HL-60/S4 treated with retinoic acid at 250 ng/mL for 4 days and 3 days (cell line): ENCODE data around the gene GPR176.
"Not testable (repeated sequence)": the region's sequence is repeated elsewhere in the genome, so short reads cannot be mapped to it uniquely, and the experiment has no call there.

Source experiments
- in situ Hi-C: fragments of 300-500 bp; cut with MboI; formaldehyde crosslinking; loops from 2 replicates; pipeline ENCODE4 v1.7.0; 2022; ENCODE audit warnings: low sequenced_read_pairs

The GPR176 gene

GRCh38 chr15:39936187-39936586 lies 16.1 kb upstream of the GPR176 start:
- in situ Hi-C loops: no loop called here

- in situ Hi-C loops: no loop called here
These were observed 15.2 kb upstream of the GPR176 start for GRCh38 chr15:39935241-39935640.

- in situ Hi-C loops: no loop called here
These were observed 14.5 kb upstream of the GPR176 start for GRCh38 chr15:39934397-39935071.

GRCh38 chr15:39931615-39932014 lies 11.5 kb upstream of the GPR176 start:
- in situ Hi-C loops: no loop called here

- in situ Hi-C loops: no loop called here
These were observed 6.5 kb upstream of the GPR176 start for GRCh38 chr15:39926526-39926925.

- in situ Hi-C loops: no loop called here
These were observed 5.2 kb upstream of the GPR176 start for GRCh38 chr15:39925112-39925842.

GRCh38 chr15:39924437-39924836 lies 4.4 kb upstream of the GPR176 start:
- in situ Hi-C loops: no loop called here

GRCh38 chr15:39922462-39923092 lies 2.5 kb upstream of the GPR176 start:
- in situ Hi-C loops: no loop called here

GRCh38 chr15:39921274-39921638 lies 1.2 kb upstream of the GPR176 start:
- in situ Hi-C loops: no loop called here

GRCh38 chr15:39920510-39921273 lies 626 bp upstream of the GPR176 start:
- in situ Hi-C loops: no loop called here

GRCh38 chr15:39919411-39919747 lies 687 bp downstream of the GPR176 start:
- in situ Hi-C loops: no loop called here

GRCh38 chr15:39918688-39919385 lies 1.2 kb downstream of the GPR176 start:
- in situ Hi-C loops: no loop called here

GRCh38 chr15:39914977-39915376 lies 5.1 kb downstream of the GPR176 start:
- in situ Hi-C loops: no loop called here

- in situ Hi-C loops: no loop called here
These were observed 11.1 kb downstream of the GPR176 start for GRCh38 chr15:39909007-39909406.

GRCh38 chr15:39908186-39908585 lies 11.9 kb downstream of the GPR176 start:
- in situ Hi-C loops: no loop called here

GRCh38 chr15:39907216-39907615 lies 12.8 kb downstream of the GPR176 start:
- in situ Hi-C loops: no loop called here

- in situ Hi-C loops: no loop called here
These were observed 16.0 kb downstream of the GPR176 start for GRCh38 chr15:39904115-39904514.

- in situ Hi-C loops: no loop called here
These were observed 21.7 kb downstream of the GPR176 start for GRCh38 chr15:39898317-39898716.

- in situ Hi-C loops: no loop called here
These were observed 23.2 kb downstream of the GPR176 start for GRCh38 chr15:39896846-39897245.

- in situ Hi-C loops: no loop called here
These were observed 24.0 kb downstream of the GPR176 start for GRCh38 chr15:39896101-39896500.

- in situ Hi-C loops: not testable (repeated sequence)
These were observed 27.0 kb downstream of the GPR176 start for GRCh38 chr15:39893051-39893450.
